Measurements from ENCODE around the gene LYL1.

- TF ChIP-seq, protein P1, sequence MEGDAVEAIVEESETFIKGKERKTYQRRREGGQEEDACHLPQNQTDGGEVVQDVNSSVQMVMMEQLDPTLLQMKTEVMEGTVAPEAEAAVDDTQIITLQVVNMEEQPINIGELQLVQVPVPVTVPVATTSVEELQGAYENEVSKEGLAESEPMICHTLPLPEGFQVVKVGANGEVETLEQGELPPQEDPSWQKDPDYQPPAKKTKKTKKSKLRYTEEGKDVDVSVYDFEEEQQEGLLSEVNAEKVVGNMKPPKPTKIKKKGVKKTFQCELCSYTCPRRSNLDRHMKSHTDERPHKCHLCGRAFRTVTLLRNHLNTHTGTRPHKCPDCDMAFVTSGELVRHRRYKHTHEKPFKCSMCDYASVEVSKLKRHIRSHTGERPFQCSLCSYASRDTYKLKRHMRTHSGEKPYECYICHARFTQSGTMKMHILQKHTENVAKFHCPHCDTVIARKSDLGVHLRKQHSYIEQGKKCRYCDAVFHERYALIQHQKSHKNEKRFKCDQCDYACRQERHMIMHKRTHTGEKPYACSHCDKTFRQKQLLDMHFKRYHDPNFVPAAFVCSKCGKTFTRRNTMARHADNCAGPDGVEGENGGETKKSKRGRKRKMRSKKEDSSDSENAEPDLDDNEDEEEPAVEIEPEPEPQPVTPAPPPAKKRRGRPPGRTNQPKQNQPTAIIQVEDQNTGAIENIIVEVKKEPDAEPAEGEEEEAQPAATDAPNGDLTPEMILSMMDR (conservative IDR thresholded peaks at IDR 0.05) = no peak
- no peak for TF ChIP-seq ZFX (IDR thresholded peaks at IDR 0.05)
Measured at GRCh38 chr19:13102666-13103580, at the start of gene LYL1.

Data from C4-2B (cell line).